ENCODE results near the gene C17orf100.

Gene C17orf100

DNA sequence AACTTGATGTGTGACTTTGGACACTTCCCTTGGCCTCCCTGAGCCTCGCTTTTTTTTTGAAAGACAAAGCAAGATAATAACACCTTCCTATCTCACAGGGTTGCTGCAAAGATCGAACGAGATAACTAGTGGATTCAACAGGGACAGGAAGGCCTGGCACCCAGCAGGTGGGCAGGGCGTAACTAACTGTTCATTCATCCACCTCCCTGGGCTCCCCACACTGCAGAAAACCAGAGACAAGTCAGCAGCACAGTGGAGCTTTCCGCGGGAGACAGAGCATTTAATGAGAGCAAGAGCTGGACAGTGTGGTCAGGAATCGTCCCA, 32.9 kb downstream of the C17orf100 start:
- Histone ChIP-seq H3K27ac (ENCODE audit: low read depth, low read length) (no peak overlapping the region), H3K79me2 (ENCODE audit: insufficient read depth, low read length) (no peaks in the 10 kb centered on the region), H3K4me3 (ENCODE audit: insufficient read depth, low read length, poor library complexity, severe bottlenecking) (no peak overlapping the region), H3K9me3 (ENCODE audit: insufficient read depth, low read length) (no peaks in the 10 kb centered on the region), H3K9me2 (replicated peaks; ENCODE audit: insufficient read depth, low read length) (no peaks in the 10 kb centered on the region), H3K9ac (ENCODE audit: low read length) (no peak overlapping the region), H4K20me1 (ENCODE audit: low read depth, low read length) (no peaks in the 10 kb centered on the region), H3K36me3 (ENCODE audit: low read length) (no peaks in the 10 kb centered on the region), H2AFZ (ENCODE audit: low read depth, low read length, severe bottlenecking) (no peak overlapping the region), H3F3A (ENCODE audit: insufficient read depth) (no peaks in the 10 kb centered on the region), H3K4me2 (ENCODE audit: low read depth, low read length, poor library complexity, severe bottlenecking) (no peak overlapping the region), H3K27me3 (ENCODE audit: low read length) (no peaks in the 10 kb centered on the region)
- TF ChIP-seq, protein P1, sequence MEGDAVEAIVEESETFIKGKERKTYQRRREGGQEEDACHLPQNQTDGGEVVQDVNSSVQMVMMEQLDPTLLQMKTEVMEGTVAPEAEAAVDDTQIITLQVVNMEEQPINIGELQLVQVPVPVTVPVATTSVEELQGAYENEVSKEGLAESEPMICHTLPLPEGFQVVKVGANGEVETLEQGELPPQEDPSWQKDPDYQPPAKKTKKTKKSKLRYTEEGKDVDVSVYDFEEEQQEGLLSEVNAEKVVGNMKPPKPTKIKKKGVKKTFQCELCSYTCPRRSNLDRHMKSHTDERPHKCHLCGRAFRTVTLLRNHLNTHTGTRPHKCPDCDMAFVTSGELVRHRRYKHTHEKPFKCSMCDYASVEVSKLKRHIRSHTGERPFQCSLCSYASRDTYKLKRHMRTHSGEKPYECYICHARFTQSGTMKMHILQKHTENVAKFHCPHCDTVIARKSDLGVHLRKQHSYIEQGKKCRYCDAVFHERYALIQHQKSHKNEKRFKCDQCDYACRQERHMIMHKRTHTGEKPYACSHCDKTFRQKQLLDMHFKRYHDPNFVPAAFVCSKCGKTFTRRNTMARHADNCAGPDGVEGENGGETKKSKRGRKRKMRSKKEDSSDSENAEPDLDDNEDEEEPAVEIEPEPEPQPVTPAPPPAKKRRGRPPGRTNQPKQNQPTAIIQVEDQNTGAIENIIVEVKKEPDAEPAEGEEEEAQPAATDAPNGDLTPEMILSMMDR (IDR thresholded peaks at IDR 0.05; ENCODE audit: insufficient read depth, low read length, poor library complexity, severe bottlenecking) = no peak
- no peak for TF ChIP-seq EZH2phosphoT487 (conservative IDR thresholded peaks at IDR 0.05; ENCODE audit: low read length)

DNA sequence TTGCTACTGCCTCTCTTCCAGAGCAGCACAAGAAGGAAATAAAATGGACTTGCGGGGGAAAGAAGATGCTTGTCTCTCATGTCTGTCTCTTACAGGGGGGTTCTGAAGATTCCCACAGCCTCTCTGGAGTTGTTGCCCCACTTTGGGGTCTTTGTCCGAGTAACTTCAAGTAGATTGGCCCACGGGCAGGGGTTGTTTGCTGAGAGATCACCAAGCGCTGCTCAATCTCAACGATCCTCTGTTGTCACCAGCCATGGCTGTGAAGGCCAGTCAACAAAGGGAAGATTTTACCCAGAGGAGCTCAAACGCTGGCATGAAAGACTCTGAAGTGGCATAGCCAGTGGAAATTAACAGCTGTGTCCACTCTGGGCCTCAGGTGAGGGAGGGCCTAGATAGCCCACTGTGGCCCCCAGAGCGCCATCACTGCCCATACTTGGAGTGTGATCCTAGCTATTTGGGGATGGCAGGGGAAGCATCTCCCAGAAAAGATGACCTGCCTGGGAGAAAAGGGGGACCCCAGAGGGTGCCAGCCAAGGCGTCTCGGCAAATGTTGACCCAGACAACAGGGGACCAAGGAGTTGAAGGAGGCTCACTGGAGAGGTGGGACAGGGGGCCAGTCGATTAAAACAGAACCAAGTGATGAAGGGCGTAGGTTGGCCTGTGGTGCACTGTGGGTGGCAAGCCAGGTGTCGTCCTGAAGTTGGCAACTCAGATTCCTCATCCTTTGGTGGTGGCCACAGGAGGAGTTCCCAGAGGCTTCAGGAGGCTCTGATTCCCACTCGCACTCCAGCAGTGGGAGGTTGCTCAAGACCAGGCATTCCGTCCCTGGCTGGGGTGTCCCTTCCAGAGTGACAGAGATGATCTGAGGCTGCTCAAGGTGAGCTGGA, 33.6 kb downstream of the C17orf100 start:
- no peak overlapping the region for H3K9ac ChIP-seq (ENCODE audit: low read length)
- no peak overlapping the region for H3K4me3 ChIP-seq (ENCODE audit: insufficient read depth, low read length, poor library complexity, severe bottlenecking)
- H4K20me1 ChIP-seq (ENCODE audit: low read depth, low read length) = no peaks in the 10 kb centered on the region
- no peaks in the 10 kb centered on the region for H3K27me3 ChIP-seq (ENCODE audit: low read length)
- H3F3A ChIP-seq (ENCODE audit: insufficient read depth) = no peaks in the 10 kb centered on the region
- H3K79me2 ChIP-seq (ENCODE audit: insufficient read depth, low read length) = no peaks in the 10 kb centered on the region
- H3K4me2 ChIP-seq (ENCODE audit: low read depth, low read length, poor library complexity, severe bottlenecking) = no peak overlapping the region
- no peaks in the 10 kb centered on the region for H3K9me3 ChIP-seq (ENCODE audit: insufficient read depth, low read length)
- TF ChIP-seq, protein P1 (IDR thresholded peaks at IDR 0.05; ENCODE audit: insufficient read depth, low read length, poor library complexity, severe bottlenecking) = no peak
- TF ChIP-seq EZH2phosphoT487 (conservative IDR thresholded peaks at IDR 0.05; ENCODE audit: low read length) = no peak
- no peaks in the 10 kb centered on the region for H3K9me2 ChIP-seq (replicated peaks; ENCODE audit: insufficient read depth, low read length)
- H3K27ac ChIP-seq (ENCODE audit: low read depth, low read length) = no peak overlapping the region
- no peaks in the 10 kb centered on the region for H3K36me3 ChIP-seq (ENCODE audit: low read length)
- H2AFZ ChIP-seq (ENCODE audit: low read depth, low read length, severe bottlenecking) = no peak overlapping the region

DNA sequence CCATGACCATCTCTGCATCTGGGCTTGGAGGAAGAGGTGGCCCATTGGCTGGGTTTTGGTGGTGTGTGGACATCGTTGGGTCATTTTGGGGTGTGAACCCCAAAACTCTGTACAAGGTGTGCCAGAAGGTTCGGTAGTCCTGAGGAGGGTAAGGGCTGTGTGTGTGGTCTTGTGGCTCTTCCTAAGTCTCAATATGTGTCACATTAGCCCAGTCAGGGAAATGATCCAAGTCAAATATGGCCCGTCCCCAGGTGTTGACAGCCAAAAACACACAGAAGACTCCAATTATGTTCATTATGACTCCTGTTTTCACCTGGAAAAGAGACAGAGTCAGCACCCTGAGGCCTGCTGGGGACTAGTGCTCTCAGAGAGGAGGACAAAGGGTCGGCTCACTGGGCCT, 34.5 kb downstream of the C17orf100 start:
- Histone ChIP-seq H3F3A (ENCODE audit: insufficient read depth) (no peaks in the 10 kb centered on the region), H3K9me3 (ENCODE audit: insufficient read depth, low read length) (no peaks in the 10 kb centered on the region), H3K9me2 (replicated peaks; ENCODE audit: insufficient read depth, low read length) (no peaks in the 10 kb centered on the region), H3K9ac (ENCODE audit: low read length) (no peak overlapping the region), H3K79me2 (ENCODE audit: insufficient read depth, low read length) (no peaks in the 10 kb centered on the region), H3K36me3 (ENCODE audit: low read length) (no peaks in the 10 kb centered on the region), H2AFZ (ENCODE audit: low read depth, low read length, severe bottlenecking) (no peak overlapping the region), H3K4me3 (ENCODE audit: insufficient read depth, low read length, poor library complexity, severe bottlenecking) (no peak overlapping the region), H4K20me1 (ENCODE audit: low read depth, low read length) (no peaks in the 10 kb centered on the region), H3K27me3 (ENCODE audit: low read length) (no peaks in the 10 kb centered on the region), H3K27ac (ENCODE audit: low read depth, low read length) (no peak overlapping the region), H3K4me2 (ENCODE audit: low read depth, low read length, poor library complexity, severe bottlenecking) (no peak overlapping the region)
- TF ChIP-seq EZH2phosphoT487 (conservative IDR thresholded peaks at IDR 0.05; ENCODE audit: low read length) = no peak
- TF ChIP-seq, protein P1 (IDR thresholded peaks at IDR 0.05; ENCODE audit: insufficient read depth, low read length, poor library complexity, severe bottlenecking) = no peak
